Type B pancreatic cell (in vitro differentiated cells): ENCODE measurements around the gene DLL4. TPM values are rescaled to one million over a fixed set of nuclear protein-coding genes. Genes with fewer than 3 reads are reported as not detected.

Experiments used
- DNase-seq: peaks from one replicate; pipeline ENCODE4 v3.0.0; 2021; ENCODE audit warnings: mixed read lengths; ENCODE audit not compliant: unreplicated experiment; ENCODE audit errors: extremely low spot score
- H3K27ac Mint-ChIP-seq: 2 replicates; pipeline ENCODE4 v1.8.0; 2021; ENCODE audit warnings: mild to moderate bottlenecking, mixed read lengths
- H3K27me3 Mint-ChIP-seq: 2 replicates; pipeline ENCODE4 v1.8.0; 2021; ENCODE audit warnings: mixed read lengths
- H3K36me3 Mint-ChIP-seq: 2 replicates; pipeline ENCODE4 v1.8.0; 2021; ENCODE audit warnings: mixed read lengths
- H3K4me1 Mint-ChIP-seq: one replicate; pipeline ENCODE4 v1.8.0; 2021; ENCODE audit warnings: mixed read lengths; ENCODE audit not compliant: unreplicated experiment
- H3K4me3 Mint-ChIP-seq: 2 replicates; pipeline ENCODE4 v1.8.0; 2021; ENCODE audit warnings: mild to moderate bottlenecking, mixed read lengths
- H3K9me3 Mint-ChIP-seq: 2 replicates; pipeline ENCODE4 v1.8.0; 2021; ENCODE audit warnings: mixed read lengths
- total RNA-seq: library from RNA; stranded (reverse); gene quantifications from 2 replicates; pipeline ENCODE4 v1.2.1, GENCODE V29; 2021; ENCODE audit warnings: low replicate concordance
- TF ChIP-seq, protein P1 (sequence below): fragments of 200-600 bp; sonication (generic); conservative IDR thresholded peaks from 2 replicates; pipeline ENCODE4 v1.5.0; 2021; ENCODE audit warnings: antibody characterized with exemption, mild to moderate bottlenecking

DLL4 gene
- total RNA-seq, 1 donor from 2014 or later: 2.9 TPM

DNA sequence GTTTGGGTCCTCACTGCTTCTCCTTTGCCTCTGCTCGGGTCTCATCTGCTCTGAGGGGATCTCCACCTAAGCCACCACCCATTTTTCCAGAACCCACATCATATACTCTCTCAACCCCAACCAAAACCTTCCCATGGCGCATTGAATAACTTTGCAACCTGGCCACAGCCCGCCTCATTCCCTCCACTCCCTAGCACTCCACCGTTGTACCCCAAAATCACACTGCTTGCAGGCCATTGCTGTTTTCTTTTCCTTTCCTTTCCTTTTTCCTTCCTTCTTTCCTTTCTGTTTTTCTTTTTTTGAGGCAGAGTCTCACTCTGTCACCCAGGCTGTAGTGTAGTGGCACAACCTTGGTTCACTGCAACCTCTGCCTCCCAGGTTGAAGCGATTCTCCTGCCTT lies 38.0 kb upstream of the DLL4 start:
- Mint-ChIP-seq H3K4me1 (peaks cover 12% of the 10 kb centered on the region), H3K4me3 (no peak overlapping the region), H3K9me3 (no peaks in the 10 kb centered on the region), H3K27me3 (no peaks in the 10 kb centered on the region), H3K36me3 (no peaks in the 10 kb centered on the region), H3K27ac (peak overlapping the region; percentile 88)
- TF ChIP-seq, protein P1, sequence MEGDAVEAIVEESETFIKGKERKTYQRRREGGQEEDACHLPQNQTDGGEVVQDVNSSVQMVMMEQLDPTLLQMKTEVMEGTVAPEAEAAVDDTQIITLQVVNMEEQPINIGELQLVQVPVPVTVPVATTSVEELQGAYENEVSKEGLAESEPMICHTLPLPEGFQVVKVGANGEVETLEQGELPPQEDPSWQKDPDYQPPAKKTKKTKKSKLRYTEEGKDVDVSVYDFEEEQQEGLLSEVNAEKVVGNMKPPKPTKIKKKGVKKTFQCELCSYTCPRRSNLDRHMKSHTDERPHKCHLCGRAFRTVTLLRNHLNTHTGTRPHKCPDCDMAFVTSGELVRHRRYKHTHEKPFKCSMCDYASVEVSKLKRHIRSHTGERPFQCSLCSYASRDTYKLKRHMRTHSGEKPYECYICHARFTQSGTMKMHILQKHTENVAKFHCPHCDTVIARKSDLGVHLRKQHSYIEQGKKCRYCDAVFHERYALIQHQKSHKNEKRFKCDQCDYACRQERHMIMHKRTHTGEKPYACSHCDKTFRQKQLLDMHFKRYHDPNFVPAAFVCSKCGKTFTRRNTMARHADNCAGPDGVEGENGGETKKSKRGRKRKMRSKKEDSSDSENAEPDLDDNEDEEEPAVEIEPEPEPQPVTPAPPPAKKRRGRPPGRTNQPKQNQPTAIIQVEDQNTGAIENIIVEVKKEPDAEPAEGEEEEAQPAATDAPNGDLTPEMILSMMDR: no peak
- DNase-seq: no peak

GRCh38 chr15:40891810-40892446 lies 37.2 kb upstream of the DLL4 start:
- no peaks in the 10 kb centered on the region for H3K9me3 Mint-ChIP-seq
- H3K27me3 Mint-ChIP-seq: no peaks in the 10 kb centered on the region
- no peak for DNase-seq
- peaks cover 12% of the 10 kb centered on the region for H3K4me1 Mint-ChIP-seq
- H3K36me3 Mint-ChIP-seq: no peaks in the 10 kb centered on the region
- peak overlapping the region; percentile 74 for H3K4me3 Mint-ChIP-seq
- H3K27ac Mint-ChIP-seq: peak overlapping the region; percentile 88
- TF ChIP-seq, protein P1: peak; percentile 83

DNA sequence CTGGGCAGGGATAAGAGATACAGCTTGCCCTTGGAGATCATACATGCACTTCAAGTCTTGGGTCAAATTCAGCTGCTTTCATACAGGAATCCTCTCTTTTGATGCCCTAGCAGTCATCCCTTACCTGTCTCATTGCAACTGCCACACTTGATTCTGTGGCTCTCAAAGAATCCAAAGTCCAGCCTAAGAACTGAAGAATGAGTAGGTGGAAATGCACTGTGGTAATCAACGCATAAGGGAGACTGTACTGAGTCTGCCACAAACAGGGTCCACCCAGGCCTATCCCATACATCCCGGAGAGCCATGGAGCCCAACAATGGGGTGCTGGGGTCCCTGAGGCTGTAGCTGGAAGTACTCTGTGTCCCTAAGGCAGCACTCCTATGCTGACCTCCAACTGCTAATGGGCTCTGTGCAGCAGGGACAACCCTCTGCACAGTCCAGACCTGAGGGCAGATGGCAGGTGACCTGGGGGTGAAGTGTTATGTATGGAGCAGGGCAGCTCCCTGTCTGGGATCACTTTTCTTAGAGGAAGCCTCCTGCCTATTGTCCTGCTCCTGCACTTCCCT lies 36.6 kb upstream of the DLL4 start:
- H3K27ac Mint-ChIP-seq: peak overlapping the region; percentile 88
- DNase-seq: no peak
- H3K4me1 Mint-ChIP-seq: peaks cover 12% of the 10 kb centered on the region
- H3K4me3 Mint-ChIP-seq: peak overlapping the region; percentile 74
- TF ChIP-seq, protein P1: no peak
- peaks cover 4% of the 10 kb centered on the region for H3K36me3 Mint-ChIP-seq
- H3K9me3 Mint-ChIP-seq: no peaks in the 10 kb centered on the region
- H3K27me3 Mint-ChIP-seq: no peaks in the 10 kb centered on the region

DNA sequence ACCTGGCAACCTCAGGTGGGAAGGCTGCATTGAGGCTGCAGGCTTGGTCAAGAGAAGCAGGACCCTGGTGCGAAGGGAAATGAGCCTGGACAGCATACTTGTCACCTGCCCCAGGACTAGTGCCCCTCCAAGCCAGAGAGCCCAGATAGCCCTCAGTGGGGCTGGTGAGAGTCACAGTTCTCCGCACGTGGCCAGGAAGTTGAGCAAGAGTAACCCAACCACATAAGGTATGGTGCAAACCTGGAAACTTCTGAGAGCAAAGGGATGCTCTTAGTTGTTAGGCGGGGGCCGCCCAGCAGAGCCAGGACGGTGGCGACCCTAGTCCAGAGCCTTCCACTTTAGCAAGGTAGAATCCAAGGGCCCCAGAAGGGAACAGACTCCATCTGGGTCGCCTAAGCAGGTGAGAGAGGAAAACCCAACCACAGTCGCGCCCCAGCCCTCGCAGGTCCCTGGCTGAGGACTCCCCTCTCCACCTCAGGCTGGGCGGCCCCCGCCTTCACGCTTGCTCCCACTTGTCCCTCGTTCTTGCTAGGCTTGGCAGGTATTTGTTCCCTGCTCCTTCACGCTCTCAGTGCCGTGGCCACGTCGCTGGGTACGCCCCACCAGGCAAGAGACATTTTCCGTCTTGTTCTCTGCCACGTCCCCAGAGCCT lies 36.0 kb upstream of the DLL4 start:
- Mint-ChIP-seq H3K4me1 (peaks cover 12% of the 10 kb centered on the region), H3K4me3 (peak overlapping the region; percentile 98), H3K9me3 (no peaks in the 10 kb centered on the region), H3K36me3 (peaks cover 6% of the 10 kb centered on the region), H3K27me3 (no peaks in the 10 kb centered on the region), H3K27ac (peak overlapping the region; percentile 98)
- DNase-seq: peak; percentile 71
- TF ChIP-seq, protein P1: no peak

GRCh38 chr15:40893733-40894680 lies 35.1 kb upstream of the DLL4 start, which contains the start of gene VPS18:
TSS of gene VPS18 (plus strand) at chr15:40894450. CDS start at chr15:40894769, 319 bp downstream.
- TF ChIP-seq, protein P1: peak; percentile 89
- H3K9me3 Mint-ChIP-seq: no peaks in the 10 kb centered on the region

More at GRCh38 chr15:40893733-40894680, 35.1 kb upstream of the DLL4 start, which contains the start of gene VPS18:
- no peaks in the 10 kb centered on the region for H3K27me3 Mint-ChIP-seq
- H3K36me3 Mint-ChIP-seq: peaks cover 10% of the 10 kb centered on the region
- peak; percentile 99 for DNase-seq
- H3K4me3 Mint-ChIP-seq: peak within 1 kb of the TSS; percentile 98
- H3K4me1 Mint-ChIP-seq: peaks cover 12% of the 10 kb centered on the region
- H3K27ac Mint-ChIP-seq: peak within 1 kb of the TSS; percentile 98
